GM18909 (cell line): ENCODE data around the gene KCNT1.

Experiments used
- ATAC-seq: cut with Tn5 transposase; IDR thresholded peaks from one replicate; pipeline ENCODE4 v1.9.1; 2021; ENCODE audit warnings: mild to moderate bottlenecking; ENCODE audit not compliant: unreplicated experiment, poor library complexity

KCNT1 gene

DNA sequence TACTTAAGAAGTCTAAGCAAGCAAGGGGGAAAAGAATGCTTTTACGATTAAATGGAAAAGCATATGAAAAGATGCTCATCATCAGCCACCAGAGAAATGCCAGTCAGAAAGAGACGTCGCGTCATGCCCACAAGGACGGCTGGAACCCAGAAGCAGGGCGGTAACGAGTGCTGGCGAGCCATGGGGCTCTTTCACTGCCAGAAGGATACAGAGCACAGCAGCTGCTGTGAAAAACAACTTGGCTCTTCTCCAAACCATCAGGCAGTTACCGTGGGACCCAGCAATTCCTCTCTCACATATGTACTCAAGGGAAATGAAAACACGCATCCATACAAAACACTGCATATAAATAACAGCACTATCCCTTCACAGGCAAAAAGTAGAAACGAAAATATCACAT is 109.8 kb downstream of the KCNT1 start:
- ATAC-seq = no peak

DNA sequence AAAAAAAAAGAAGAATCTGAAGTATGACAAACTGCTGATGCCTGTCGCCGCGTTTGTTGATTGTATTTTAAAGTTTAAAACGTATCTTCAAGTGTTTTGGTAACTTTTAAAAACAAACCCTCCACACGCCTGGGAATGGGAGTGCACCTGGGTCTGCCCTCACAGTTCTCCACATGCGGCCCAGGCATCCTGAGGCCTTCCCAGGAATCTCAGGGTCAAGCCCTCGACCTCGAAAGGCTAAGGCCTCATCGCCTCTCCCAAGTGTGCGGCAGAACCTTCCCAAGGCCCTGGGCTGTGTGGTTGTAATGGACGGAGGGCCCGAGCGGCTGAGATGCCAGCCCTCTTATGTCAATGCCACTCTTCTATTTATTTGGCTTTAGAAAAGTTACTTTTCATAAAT is 111.0 kb downstream of the KCNT1 start:
- no peak for ATAC-seq

DNA sequence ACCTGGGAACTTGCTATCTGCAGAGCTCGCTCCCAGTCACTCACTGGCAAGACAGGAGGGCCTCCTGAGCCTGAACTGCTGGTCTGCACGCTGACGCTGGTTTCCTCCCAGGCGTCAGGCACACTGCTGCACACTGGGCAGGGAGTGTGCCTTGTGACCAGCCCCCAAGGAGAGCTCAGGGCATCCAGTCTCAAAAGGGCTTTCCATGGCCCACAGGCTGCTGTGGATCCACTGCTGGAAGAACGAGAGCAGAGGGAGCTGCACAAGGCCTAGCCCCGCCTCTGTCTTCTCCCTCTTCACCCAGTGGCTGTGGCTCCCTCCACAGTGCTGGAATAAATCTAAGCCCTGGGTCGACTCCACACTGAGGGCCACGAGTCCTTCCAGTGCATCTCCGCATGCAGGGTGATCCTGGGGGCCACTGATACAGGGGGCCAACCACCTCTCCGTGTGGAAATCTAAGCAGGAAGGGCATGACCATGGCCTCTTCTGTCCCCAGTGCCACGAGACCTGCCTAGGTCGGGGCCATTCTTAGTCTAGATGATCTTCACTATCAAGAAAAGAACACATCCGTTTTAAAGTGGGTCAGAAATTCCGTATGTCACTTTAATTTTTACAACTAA is 111.8 kb downstream of the KCNT1 start:
- ATAC-seq = no peak

DNA sequence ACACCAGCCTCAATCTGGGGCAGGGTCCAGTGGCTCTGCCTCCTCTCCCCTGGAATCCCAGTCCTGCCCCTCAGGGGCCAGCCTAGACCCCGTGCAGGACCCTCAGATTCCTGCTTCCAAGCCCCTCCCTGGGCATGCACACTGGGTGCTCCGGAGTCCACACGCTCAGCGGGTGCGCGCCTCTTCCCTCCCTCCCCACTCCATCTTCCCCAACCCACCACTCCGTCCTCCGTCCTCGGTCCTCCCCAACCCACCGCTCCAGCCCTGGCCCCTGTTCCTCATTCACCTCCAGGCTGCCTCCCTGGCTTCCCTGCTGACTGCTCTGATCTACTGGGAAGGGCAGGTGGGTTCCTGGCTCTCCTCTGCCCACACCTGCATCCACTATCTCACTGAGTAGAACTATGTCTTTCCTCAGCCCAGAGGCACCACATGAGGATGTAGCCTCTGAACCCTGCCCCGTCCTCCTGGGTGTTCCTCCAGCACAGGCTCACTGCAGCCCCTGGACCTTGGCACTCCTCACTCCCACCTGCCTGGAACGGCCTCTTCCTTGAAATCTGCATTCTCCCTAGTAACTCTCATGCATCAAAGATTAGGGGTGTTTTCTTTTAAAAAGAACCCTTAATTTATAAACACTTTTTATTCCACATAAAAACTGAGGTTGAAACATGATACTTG is 112.6 kb downstream of the KCNT1 start:
- ATAC-seq = no peak

GRCh38 chr9:135815413-135815812 is 113.4 kb downstream of the KCNT1 start:
- ATAC-seq = no peak

DNA sequence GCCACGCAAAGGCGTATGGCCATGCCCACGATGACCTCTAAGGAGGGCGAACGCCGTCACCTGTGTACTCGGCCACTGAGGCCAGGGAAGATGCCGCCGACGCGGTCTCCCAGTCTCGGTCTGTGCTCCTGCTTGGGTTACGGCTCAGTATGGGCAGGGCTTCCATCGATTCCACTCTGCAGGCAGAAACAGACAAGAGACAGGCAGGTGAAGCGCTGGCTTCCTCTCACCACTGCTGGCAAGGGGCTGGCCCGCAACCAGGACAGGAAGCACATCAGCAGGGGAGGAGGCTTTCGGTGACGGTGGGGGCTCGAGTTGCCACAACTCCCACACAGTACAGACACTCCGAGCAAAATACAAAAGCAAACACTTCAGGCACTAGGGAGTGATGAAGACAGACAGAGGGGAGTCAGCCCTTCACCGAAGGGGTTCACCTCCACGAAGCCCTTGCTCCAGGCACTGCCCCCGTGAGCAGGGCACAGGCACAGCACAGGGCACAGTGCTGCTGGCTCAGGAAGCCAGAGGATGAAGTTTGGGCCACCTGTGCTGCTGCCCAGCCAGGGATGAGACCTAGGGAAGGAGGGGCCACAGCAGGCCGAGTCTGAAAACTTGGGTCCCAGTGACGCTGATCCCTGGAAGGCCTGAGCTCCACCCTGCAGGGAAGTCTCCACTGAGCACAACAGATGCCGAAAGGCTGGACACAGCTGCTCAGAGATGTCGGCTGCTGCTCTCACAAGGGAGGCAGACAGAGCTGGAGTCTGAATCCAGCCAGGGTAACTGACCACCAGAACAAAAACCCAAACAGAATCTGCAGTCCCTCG is 114.1 kb downstream of the KCNT1 start:
- no peak for ATAC-seq

DNA sequence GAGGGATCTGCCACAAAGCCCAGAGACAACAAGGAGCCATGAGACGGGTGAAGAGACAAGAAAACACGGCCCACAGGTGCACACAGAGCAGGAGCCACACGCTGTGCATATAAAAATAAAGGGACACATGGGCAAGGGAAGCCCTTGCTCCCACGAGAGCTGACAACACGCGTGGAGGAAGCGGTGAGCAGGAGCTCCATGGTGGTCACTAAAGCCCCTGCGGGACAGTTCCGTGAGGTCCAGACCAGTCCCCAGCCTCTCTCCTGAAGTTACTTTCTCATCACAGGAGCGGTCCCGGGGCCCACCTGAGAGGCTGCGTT is 114.6 kb downstream of the KCNT1 start:
- no peak for ATAC-seq

- no peak for ATAC-seq
Measured at GRCh38 chr9:135817951-135818717, 116.1 kb downstream of the KCNT1 start.

GRCh38 chr9:135818718-135819475 is 116.9 kb downstream of the KCNT1 start:
- ATAC-seq = no peak

DNA sequence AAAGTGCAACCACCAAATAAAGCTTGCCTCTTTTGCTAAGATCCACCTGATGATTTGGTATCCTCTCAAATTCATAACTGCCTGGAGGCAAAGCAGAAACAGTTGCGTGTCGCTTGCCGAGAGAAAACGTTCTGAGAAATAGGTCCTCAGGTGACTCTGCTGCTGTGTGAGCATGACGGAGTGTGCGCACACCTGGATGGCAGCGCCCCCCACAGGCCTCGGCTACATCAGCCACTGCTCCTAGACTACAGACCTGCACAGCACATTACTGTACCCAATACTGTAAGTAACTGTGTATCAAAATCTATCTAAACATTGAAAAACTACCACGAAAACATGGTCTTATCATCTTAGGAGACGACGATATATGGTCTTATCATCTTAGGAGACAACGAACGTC is 117.9 kb downstream of the KCNT1 start:
- ATAC-seq = no peak

DNA sequence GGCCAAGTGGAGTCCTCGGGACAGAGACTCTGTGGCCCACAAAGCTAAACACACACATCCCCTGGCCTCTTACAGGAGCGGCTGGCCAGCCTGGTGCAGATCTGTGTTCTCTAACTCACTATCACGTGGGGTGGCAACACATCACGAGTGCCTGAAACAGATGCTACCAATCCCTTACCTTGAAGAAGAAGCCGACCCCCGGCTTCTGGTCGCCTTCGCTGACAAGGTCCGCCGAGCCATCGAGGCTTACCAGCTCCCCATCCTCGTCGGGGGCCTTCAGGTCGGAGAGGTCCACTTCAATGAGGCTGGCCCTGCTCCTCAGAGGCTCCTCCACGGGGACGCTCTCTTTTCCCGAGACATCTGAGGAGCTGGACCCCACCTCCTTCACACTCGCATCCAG is 118.7 kb downstream of the KCNT1 start:
- ATAC-seq = no peak

DNA sequence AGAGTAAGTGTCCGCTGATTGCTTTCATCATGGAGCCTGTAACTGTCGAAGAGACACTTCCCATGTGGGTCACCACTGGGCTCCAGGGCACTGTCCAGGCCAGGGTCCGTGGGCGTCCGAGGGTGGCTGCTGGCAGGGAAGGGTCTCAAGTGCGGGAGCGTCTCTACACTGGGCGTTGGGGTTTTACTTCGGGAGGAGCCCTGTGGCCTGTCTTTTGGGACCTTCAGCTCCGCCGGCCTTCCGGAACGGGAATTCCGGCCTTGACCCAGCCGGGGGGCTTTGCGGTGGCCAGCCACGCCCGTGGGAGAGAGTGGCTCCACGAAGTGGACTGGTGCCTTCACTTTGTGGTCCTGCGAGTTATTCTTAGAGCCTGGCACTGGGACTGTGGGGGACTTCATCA is 119.1 kb downstream of the KCNT1 start:
- ATAC-seq = no peak

GRCh38 chr9:135821733-135822373 is 119.9 kb downstream of the KCNT1 start:
- no peak for ATAC-seq

DNA sequence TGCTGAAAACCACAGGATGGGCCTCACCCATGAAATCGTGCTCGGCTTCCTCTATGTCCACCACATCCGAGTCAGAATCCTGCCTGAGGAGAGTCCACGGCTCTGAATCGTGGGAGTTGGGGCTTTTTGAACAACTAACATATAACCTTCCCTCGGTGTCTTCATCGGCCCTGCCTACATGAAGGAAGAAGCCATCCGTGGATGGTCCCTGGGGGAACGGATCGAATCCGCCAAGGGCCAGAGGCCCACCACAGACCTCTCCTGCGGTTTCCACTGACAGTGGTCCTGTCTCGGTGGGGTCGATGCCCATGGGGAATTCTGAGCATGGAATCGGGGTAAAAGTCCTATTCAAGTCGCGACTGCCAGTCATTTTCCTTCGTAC is 120.4 kb downstream of the KCNT1 start:
- no peak for ATAC-seq

GRCh38 chr9:135823036-135823435 is 121.1 kb downstream of the KCNT1 start:
- no peak for ATAC-seq

- ATAC-seq = no peak
Measured at GRCh38 chr9:135825435-135826187, 123.6 kb downstream of the KCNT1 start.

DNA sequence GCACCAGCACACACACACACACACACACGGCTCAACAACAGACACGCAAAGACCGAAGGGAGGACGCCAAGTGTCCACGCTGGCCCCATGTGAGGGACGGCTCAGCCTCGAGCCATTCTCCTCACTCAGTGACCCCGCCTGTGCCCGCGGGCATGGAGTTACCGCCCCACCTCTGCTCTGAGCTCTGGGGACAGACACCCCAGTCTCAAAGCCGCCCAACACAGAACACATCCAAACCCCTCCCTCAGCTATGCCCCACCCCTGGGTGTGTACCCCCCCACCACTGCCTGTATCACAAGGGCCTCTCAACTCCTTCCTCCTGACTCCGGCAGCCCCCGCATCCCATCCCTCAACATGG is 124.2 kb downstream of the KCNT1 start:
- ATAC-seq = no peak

- ATAC-seq = no peak
Measured at GRCh38 chr9:135827301-135827700, 125.3 kb downstream of the KCNT1 start.
